ENCODE measurements around the gene COBLL1. TPM values are rescaled to one million over a fixed set of nuclear protein-coding genes. Genes with fewer than 3 reads are reported as not detected.

COBLL1 gene
- total RNA-seq, 3 donors from 2014 or later (not counting 1 experiment from before 2014, with no cell fraction given), result 0.85 to 13.4 (median 2.2) TPM

DNA sequence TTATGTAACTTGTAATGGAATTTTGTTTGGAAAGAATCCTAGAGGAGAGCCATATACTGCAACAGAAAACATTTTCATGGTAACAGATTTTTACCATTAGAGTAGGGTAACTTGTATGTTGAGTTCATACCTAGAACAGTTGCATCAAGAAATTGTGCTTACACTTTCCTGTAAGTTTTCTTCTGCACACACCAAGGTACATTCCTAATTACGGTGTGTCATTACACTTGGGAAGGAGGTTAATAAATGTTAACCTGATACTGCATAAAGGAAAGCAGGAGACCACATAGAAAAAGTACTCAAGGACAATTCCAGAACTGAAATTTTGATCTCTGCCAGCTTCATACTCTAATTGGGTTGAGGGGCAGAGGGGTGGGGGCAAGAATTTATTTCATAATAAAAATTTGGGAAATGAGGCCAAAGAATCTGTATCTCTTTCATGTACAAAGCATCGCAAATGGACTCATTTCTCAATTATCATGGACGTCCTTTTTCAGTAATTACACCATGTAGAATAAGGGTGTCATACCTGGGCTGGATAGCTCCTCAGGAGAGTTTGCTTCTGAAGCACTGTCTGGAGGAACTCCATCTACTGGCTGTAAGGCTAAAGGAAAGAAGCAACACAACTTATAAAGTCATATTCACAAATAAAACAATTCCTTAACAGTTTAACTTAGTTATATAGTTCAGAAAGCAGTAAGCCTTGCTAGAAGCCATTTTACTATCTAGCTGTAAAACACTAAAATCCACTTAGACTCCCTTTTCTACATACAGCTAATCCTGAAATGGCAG is 137.5 kb downstream of the COBLL1 start:
- ATAC-seq (no peak), DNase-seq (no peak)
- 92% methylated on average over 2 of the region's 3 CpGs for WGBS (ENCODE audit: insufficient coverage)
- intact Hi-C loops (cut with micrococcal nuclease), result no loop called here
- H3K36me3 ChIP-seq (ENCODE audit: control insufficient read depth, insufficient read depth, low read length), result no peaks in the 10 kb centered on the region
- Mint-ChIP-seq H3K27ac (no peak overlapping the region), H3K4me1 (no peaks in the 10 kb centered on the region), H3K27me3 (ENCODE audit: low read depth in 2 of 2) (no peaks in the 10 kb centered on the region), H3K36me3 (no peaks in the 10 kb centered on the region), H3K9me3 (no peaks in the 10 kb centered on the region), H3K4me3 (no peak overlapping the region)
- H3K9me3 ChIP-seq (ENCODE audit: control insufficient read depth, insufficient read depth, low read length), result no peaks in the 10 kb centered on the region
- TF ChIP-seq, protein P1, sequence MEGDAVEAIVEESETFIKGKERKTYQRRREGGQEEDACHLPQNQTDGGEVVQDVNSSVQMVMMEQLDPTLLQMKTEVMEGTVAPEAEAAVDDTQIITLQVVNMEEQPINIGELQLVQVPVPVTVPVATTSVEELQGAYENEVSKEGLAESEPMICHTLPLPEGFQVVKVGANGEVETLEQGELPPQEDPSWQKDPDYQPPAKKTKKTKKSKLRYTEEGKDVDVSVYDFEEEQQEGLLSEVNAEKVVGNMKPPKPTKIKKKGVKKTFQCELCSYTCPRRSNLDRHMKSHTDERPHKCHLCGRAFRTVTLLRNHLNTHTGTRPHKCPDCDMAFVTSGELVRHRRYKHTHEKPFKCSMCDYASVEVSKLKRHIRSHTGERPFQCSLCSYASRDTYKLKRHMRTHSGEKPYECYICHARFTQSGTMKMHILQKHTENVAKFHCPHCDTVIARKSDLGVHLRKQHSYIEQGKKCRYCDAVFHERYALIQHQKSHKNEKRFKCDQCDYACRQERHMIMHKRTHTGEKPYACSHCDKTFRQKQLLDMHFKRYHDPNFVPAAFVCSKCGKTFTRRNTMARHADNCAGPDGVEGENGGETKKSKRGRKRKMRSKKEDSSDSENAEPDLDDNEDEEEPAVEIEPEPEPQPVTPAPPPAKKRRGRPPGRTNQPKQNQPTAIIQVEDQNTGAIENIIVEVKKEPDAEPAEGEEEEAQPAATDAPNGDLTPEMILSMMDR (IDR thresholded peaks at IDR 0.05), result no peak
- no peak overlapping the region for H3K27ac ChIP-seq (ENCODE audit: low read length)
- no peak overlapping the region for H3K4me3 ChIP-seq (ENCODE audit: low read length)
- no peaks in the 10 kb centered on the region for H3K4me1 ChIP-seq (ENCODE audit: control insufficient read depth, insufficient read depth, low read length)
- no peaks in the 10 kb centered on the region for H3K27me3 ChIP-seq (ENCODE audit: control insufficient read depth, insufficient read depth, low read length)

DNA sequence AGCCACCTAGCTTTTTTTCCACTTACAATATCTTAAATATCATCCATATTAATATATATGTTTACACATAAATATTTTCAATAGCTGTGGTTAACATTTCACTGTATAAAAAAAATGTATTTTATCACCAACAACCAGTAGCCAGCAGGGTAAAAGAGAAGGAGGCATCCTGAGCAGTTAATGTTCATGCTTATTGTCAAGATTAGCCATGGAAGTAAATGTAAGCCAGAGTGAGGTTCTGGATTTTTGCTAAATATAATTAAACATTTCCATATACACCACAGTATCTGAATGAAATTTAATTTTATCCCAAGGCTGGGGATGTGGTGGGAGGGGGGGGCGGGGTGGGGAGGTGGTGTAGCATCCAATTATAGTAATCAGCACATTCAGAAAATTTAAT is 140.1 kb downstream of the COBLL1 start:
- Histone ChIP-seq H3K4me1 (ENCODE audit: control insufficient read depth, insufficient read depth, low read length) (no peaks in the 10 kb centered on the region), H3K27ac (ENCODE audit: low read length) (no peak overlapping the region), H3K4me3 (ENCODE audit: low read length) (no peak overlapping the region), H3K36me3 (ENCODE audit: control insufficient read depth, insufficient read depth, low read length) (no peaks in the 10 kb centered on the region), H3K9me3 (ENCODE audit: control insufficient read depth, insufficient read depth, low read length) (no peaks in the 10 kb centered on the region), H3K27me3 (ENCODE audit: control insufficient read depth, insufficient read depth, low read length) (no peaks in the 10 kb centered on the region)
- H3K9me3 Mint-ChIP-seq, result no peaks in the 10 kb centered on the region
- H3K27me3 Mint-ChIP-seq (ENCODE audit: low read depth in 2 of 2), result no peaks in the 10 kb centered on the region
- intact Hi-C loops (cut with micrococcal nuclease), result no loop called here
- no peak overlapping the region for H3K27ac Mint-ChIP-seq
- ATAC-seq (no peak), DNase-seq (no peak)
- no peaks in the 10 kb centered on the region for H3K4me1 Mint-ChIP-seq
- no peaks in the 10 kb centered on the region for H3K36me3 Mint-ChIP-seq
- no peak overlapping the region for H3K4me3 Mint-ChIP-seq
- WGBS (ENCODE audit: insufficient coverage), result no CpG with 5 or more reads among the region's 1 CpG
- TF ChIP-seq, protein P1 (IDR thresholded peaks at IDR 0.05), result no peak

DNA sequence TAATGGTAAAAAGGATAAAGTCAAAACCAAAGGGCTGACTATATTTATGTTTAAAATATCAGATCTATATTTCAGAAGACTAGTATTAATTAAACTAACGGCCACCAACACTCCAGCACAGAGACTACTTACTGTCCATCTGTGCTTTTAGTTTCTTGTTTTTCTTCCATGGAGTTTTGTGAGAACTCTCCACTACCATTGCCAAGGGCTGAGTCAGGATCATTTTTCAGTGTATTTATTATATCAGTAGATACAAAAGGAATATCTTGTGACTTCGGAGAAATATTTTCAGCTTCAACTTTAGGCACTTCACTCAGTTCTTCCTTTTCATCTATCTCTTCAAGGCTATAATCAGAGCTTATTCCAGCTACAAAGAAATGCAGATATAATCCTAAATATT is 141.2 kb downstream of the COBLL1 start:
- H3K27ac ChIP-seq (ENCODE audit: low read length), result no peak overlapping the region
- H3K9me3 ChIP-seq (ENCODE audit: control insufficient read depth, insufficient read depth, low read length), result no peaks in the 10 kb centered on the region
- DNase-seq (no peak), ATAC-seq (no peak)
- H3K4me1 ChIP-seq (ENCODE audit: control insufficient read depth, insufficient read depth, low read length), result no peaks in the 10 kb centered on the region
- WGBS (ENCODE audit: insufficient coverage), result 100% methylated on average over 1 of the region's 2 CpGs
- intact Hi-C loops (cut with micrococcal nuclease), result no loop called here
- Mint-ChIP-seq H3K27me3 (ENCODE audit: low read depth in 2 of 2) (no peaks in the 10 kb centered on the region), H3K4me3 (no peak overlapping the region), H3K36me3 (no peaks in the 10 kb centered on the region), H3K27ac (no peak overlapping the region), H3K9me3 (no peaks in the 10 kb centered on the region), H3K4me1 (no peaks in the 10 kb centered on the region)
- H3K36me3 ChIP-seq (ENCODE audit: control insufficient read depth, insufficient read depth, low read length), result no peaks in the 10 kb centered on the region
- no peak overlapping the region for H3K4me3 ChIP-seq (ENCODE audit: low read length)
- TF ChIP-seq, protein P1 (IDR thresholded peaks at IDR 0.05), result no peak
- H3K27me3 ChIP-seq (ENCODE audit: control insufficient read depth, insufficient read depth, low read length), result no peaks in the 10 kb centered on the region
